IPS-18a (cell line): ENCODE measurements around the gene PACS2.

Experiments used
- H3K27ac ChIP-seq: one replicate; pipeline ENCODE4 v1.5.1; 2013; ENCODE audit warnings: low read length
- H3K27me3 ChIP-seq: one replicate; pipeline ENCODE4 v1.6.1; 2013; ENCODE audit warnings: mild to moderate bottlenecking, low read length; ENCODE audit not compliant: control insufficient read depth, insufficient read depth
- H3K36me3 ChIP-seq: one replicate; pipeline ENCODE4 v1.6.1; 2013; ENCODE audit warnings: low read depth, low read length; ENCODE audit not compliant: control insufficient read depth
- H3K4me1 ChIP-seq: one replicate; pipeline ENCODE4 v1.6.1; 2013; ENCODE audit warnings: low read depth, low read length; ENCODE audit not compliant: control insufficient read depth
- H3K4me3 ChIP-seq: one replicate; pipeline ENCODE4 v1.5.1; 2013; ENCODE audit warnings: low read length
- H3K9ac ChIP-seq: one replicate; pipeline ENCODE4 v1.6.1; 2013; ENCODE audit warnings: mild to moderate bottlenecking, low read length, moderate library complexity
- H3K9me3 ChIP-seq: one replicate; pipeline ENCODE4 v1.6.1; 2013; ENCODE audit warnings: low read depth, low read length; ENCODE audit not compliant: control insufficient read depth

PACS2 gene

GRCh38 chr14:105307052-105307727 lies 7.4 kb upstream of the PACS2 start:
- Histone ChIP-seq H3K27me3 (peaks cover 7% of the 10 kb centered on the region), H3K9ac (no peak overlapping the region), H3K9me3 (no peaks in the 10 kb centered on the region), H3K36me3 (no peaks in the 10 kb centered on the region), H3K4me3 (no peak overlapping the region), H3K27ac (no peak overlapping the region), H3K4me1 (peaks cover 14% of the 10 kb centered on the region)

DNA sequence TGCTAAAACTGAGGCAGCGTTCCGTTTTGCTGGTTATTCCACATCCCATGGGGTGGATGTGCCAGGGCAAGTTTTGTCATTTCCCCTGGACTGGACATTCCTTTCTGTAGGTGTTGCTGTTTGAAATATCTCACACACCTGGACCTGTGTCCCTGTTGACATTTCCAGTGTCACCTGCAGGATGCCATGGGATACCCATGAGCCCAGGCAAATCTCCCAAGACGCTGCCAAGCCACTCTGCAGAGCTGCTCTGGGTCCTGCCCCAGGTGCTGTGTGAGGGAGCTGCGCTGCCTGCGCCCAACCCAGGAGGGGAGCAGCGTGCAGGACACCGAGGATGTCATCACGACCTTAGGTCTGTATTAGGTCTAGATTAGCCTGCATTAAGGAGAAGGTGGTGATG lies 5.2 kb upstream of the PACS2 start:
- Histone ChIP-seq H3K36me3 (no peaks in the 10 kb centered on the region), H3K9me3 (no peaks in the 10 kb centered on the region), H3K4me1 (peaks cover 17% of the 10 kb centered on the region), H3K9ac (no peak overlapping the region), H3K4me3 (no peak overlapping the region), H3K27me3 (no peaks in the 10 kb centered on the region), H3K27ac (no peak overlapping the region)

DNA sequence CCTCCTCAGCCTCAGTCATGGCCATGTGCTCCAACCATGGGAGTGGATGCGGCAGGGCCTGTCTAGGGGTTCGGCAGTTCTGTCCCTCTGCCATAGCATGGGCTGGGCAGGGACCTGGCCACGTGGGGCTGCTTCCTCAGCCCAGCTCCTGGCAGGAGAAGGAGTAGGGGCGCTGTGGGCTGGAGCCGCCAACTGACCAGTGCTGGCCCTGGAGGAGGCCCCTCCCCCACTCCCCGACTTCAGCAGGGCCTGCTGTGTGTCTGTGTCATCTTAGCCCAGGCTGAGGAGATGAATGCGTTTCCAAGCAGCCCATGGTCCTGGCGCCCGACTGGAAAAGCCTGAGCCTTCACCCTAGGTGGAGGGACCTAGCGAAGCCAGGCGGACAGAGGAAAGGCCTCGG lies 2.7 kb upstream of the PACS2 start:
- Histone ChIP-seq H3K4me3 (no peak overlapping the region), H3K4me1 (peaks cover 20% of the 10 kb centered on the region), H3K27me3 (peaks cover 11% of the 10 kb centered on the region), H3K9ac (no peak overlapping the region), H3K36me3 (no peaks in the 10 kb centered on the region), H3K27ac (no peak overlapping the region), H3K9me3 (no peaks in the 10 kb centered on the region)

- Histone ChIP-seq H3K27ac (no peak overlapping the region), H3K9ac (no peak overlapping the region)
These were observed 1.6 kb upstream of the PACS2 start for GRCh38 chr14:105312973-105313372.

GRCh38 chr14:105313381-105314286 lies 914 bp upstream of the PACS2 start:
- H3K4me3 ChIP-seq, result peak overlapping the region; percentile 47
- H3K27me3 ChIP-seq, result peaks cover 11% of the 10 kb centered on the region
- H3K36me3 ChIP-seq, result no peaks in the 10 kb centered on the region
- peak overlapping the region; percentile 22 for H3K9ac ChIP-seq
- no peaks in the 10 kb centered on the region for H3K9me3 ChIP-seq
- H3K27ac ChIP-seq, result no peak overlapping the region
- H3K4me1 ChIP-seq, result peaks cover 14% of the 10 kb centered on the region

More at GRCh38 chr14:105312973-105313372, 1.6 kb upstream of the PACS2 start:
- H3K27me3 ChIP-seq, result peaks cover 11% of the 10 kb centered on the region
- H3K36me3 ChIP-seq, result no peaks in the 10 kb centered on the region
- peaks cover 14% of the 10 kb centered on the region for H3K4me1 ChIP-seq
- H3K9me3 ChIP-seq, result no peaks in the 10 kb centered on the region
- H3K4me3 ChIP-seq, result no peak overlapping the region

DNA sequence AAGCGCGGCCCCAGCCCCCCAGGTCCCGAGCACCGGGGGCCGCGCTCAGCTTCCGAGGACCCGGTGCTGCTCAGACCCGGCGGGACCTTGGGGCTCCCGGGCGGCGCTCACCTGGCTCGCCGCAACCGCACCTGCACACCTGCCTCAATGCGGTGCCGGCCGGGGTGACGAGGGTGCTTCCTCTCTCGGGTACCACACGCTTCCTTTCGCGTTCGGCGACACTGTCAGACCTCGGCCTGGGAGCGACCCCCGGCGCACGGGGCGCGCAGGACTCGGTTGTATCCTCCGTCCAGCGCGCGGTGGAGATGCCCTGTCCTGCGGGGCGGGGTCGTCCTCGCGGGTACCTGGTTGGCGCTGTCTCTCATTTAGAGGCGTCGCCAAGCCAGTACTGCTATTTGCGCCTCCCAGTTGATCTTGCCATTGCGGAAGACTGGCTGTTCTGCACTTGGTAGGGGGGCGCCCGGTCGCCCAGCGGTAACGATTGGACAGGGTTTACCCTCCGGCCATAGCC lies 718 bp downstream of the PACS2 start:
- no peaks in the 10 kb centered on the region for H3K36me3 ChIP-seq
- no peaks in the 10 kb centered on the region for H3K9me3 ChIP-seq
- H3K4me1 ChIP-seq, result peaks cover 14% of the 10 kb centered on the region
- no peak overlapping the region for H3K9ac ChIP-seq
- H3K4me3 ChIP-seq, result peak overlapping the region; percentile 67
- H3K27ac ChIP-seq, result no peak overlapping the region
- peaks cover 11% of the 10 kb centered on the region for H3K27me3 ChIP-seq

- H3K27ac ChIP-seq, result no peak overlapping the region
- H3K9me3 ChIP-seq, result no peaks in the 10 kb centered on the region
- peaks cover 11% of the 10 kb centered on the region for H3K27me3 ChIP-seq
- H3K36me3 ChIP-seq, result no peaks in the 10 kb centered on the region
- peaks cover 14% of the 10 kb centered on the region for H3K4me1 ChIP-seq
- H3K4me3 ChIP-seq, result peak overlapping the region; percentile 67
- H3K9ac ChIP-seq, result no peak overlapping the region
These were observed 1.5 kb downstream of the PACS2 start for GRCh38 chr14:105315941-105316576.

GRCh38 chr14:105316577-105316941 lies 2.0 kb downstream of the PACS2 start:
- no peak overlapping the region for H3K27ac ChIP-seq
- peaks cover 13% of the 10 kb centered on the region for H3K4me1 ChIP-seq

GRCh38 chr14:105316968-105317510 lies 2.5 kb downstream of the PACS2 start:
- H3K36me3 ChIP-seq, result no peaks in the 10 kb centered on the region
- H3K9me3 ChIP-seq, result no peaks in the 10 kb centered on the region
- H3K27ac ChIP-seq, result no peak overlapping the region
- peaks cover 11% of the 10 kb centered on the region for H3K27me3 ChIP-seq
- no peak overlapping the region for H3K4me3 ChIP-seq
- no peak overlapping the region for H3K9ac ChIP-seq
- H3K4me1 ChIP-seq, result peaks cover 10% of the 10 kb centered on the region

More at GRCh38 chr14:105316577-105316941, 2.0 kb downstream of the PACS2 start:
- Histone ChIP-seq H3K9ac (no peak overlapping the region), H3K4me3 (no peak overlapping the region), H3K9me3 (no peaks in the 10 kb centered on the region), H3K27me3 (peaks cover 11% of the 10 kb centered on the region), H3K36me3 (no peaks in the 10 kb centered on the region)

- Histone ChIP-seq H3K27me3 (peaks cover 11% of the 10 kb centered on the region), H3K4me3 (no peak overlapping the region), H3K36me3 (no peaks in the 10 kb centered on the region), H3K9ac (no peak overlapping the region), H3K9me3 (no peaks in the 10 kb centered on the region), H3K27ac (no peak overlapping the region), H3K4me1 (peaks cover 6% of the 10 kb centered on the region)
These were observed 3.0 kb downstream of the PACS2 start for GRCh38 chr14:105317546-105317945.
